Neural cell (in vitro differentiated cells): ENCODE measurements around the gene MAJIN. TPM values are rescaled to one million over a fixed set of nuclear protein-coding genes. Genes with fewer than 3 reads are reported as not detected.

Experiments used
- H2AFZ ChIP-seq: fragments of 200-600, 300-800 bp; sonication (generic), shearing (Covaris generic); 2 replicates; pipeline ENCODE4 v1.6.0; 2014; ENCODE audit warnings: low read depth, mild to moderate bottlenecking, antibody characterized with exemption, low read length, moderate library complexity
- H3F3A ChIP-seq: fragments of 200-600 bp; shearing (Covaris generic); 2 replicates; pipeline ENCODE4 v1.6.1; 2016; ENCODE audit warnings: mild to moderate bottlenecking, moderate library complexity, mixed read lengths, antibody characterized with exemption, low read length; ENCODE audit not compliant: insufficient read depth, poor library complexity, severe bottlenecking
- H3K27ac ChIP-seq: fragments of 200-600, 300-800 bp; sonication (generic), shearing (Covaris generic); 2 replicates; pipeline ENCODE4 v1.5.1; 2014; ENCODE audit warnings: mild to moderate bottlenecking, low read length, moderate library complexity
- H3K27me3 ChIP-seq: fragments of 300-800, 200-600 bp; sonication (generic), shearing (Covaris generic); 2 replicates; pipeline ENCODE4 v1.6.0; 2014; ENCODE audit warnings: mild to moderate bottlenecking, low read depth, low read length, moderate library complexity; ENCODE audit not compliant: insufficient read depth
- H3K36me3 ChIP-seq: fragments of 300-800, 200-600 bp; sonication (generic), shearing (Covaris generic); 2 replicates; pipeline ENCODE4 v1.5.1; 2014; ENCODE audit warnings: mild to moderate bottlenecking, antibody characterized with exemption, low read length, moderate library complexity; ENCODE audit not compliant: insufficient read depth
- H3K4me2 ChIP-seq: fragments of 300-800, 200-600 bp; sonication (generic), shearing (Covaris generic); 2 replicates; pipeline ENCODE4 v1.6.0; 2014; ENCODE audit warnings: mild to moderate bottlenecking, low read length
- H3K4me3 ChIP-seq: fragments of 300-800, 200-600 bp; sonication (generic), shearing (Covaris generic); 2 replicates; pipeline ENCODE4 v1.5.1; 2014; ENCODE audit warnings: mild to moderate bottlenecking, low read length, moderate library complexity
- H3K79me2 ChIP-seq: fragments of 200-600 bp; shearing (Covaris generic); replicated peaks from 2 replicates; pipeline ENCODE4 v1.6.0; 2014; ENCODE audit warnings: mild to moderate bottlenecking, low read length, moderate library complexity; ENCODE audit not compliant: insufficient read depth
- H3K9ac ChIP-seq: fragments of 300-800, 200-600 bp; sonication (generic), shearing (Covaris generic); 2 replicates; pipeline ENCODE4 v1.6.1; 2016; ENCODE audit warnings: mild to moderate bottlenecking, low read length, mixed read lengths
- H3K9me2 ChIP-seq: fragments of 200-600 bp; shearing (Covaris generic); 2 replicates; pipeline ENCODE4 v1.6.1; 2016; ENCODE audit warnings: mild to moderate bottlenecking, low read length, mixed read lengths; ENCODE audit not compliant: insufficient read depth
- H3K9me3 ChIP-seq: fragments of 200-600, 300-800 bp; sonication (generic), shearing (Covaris generic); 2 replicates; pipeline ENCODE4 v1.6.1; 2016; ENCODE audit warnings: mild to moderate bottlenecking, mixed run types, low read length, moderate library complexity, mixed read lengths
- H4K20me1 ChIP-seq: fragments of 200-600 bp; shearing (Covaris generic); 2 replicates; pipeline ENCODE4 v1.6.1; 2016; ENCODE audit warnings: mild to moderate bottlenecking, mixed run types; ENCODE audit not compliant: insufficient read depth
- EP300 ChIP-seq: fragments of 450-650 bp; conservative IDR thresholded peaks from 2 replicates; pipeline ENCODE4 v1.6.1; 2014; ENCODE audit warnings: antibody characterized with exemption, mild to moderate bottlenecking, moderate library complexity; ENCODE audit not compliant: poor library complexity, severe bottlenecking
- EZH2 ChIP-seq: fragments of 200-600, 300-800 bp; shearing (Covaris generic), sonication (generic); IDR thresholded peaks from 2 replicates; pipeline ENCODE4 v1.6.1; 2014; ENCODE audit warnings: antibody characterized with exemption, low read length, borderline replicate concordance, mild to moderate bottlenecking; ENCODE audit not compliant: insufficient read depth, poor library complexity, severe bottlenecking
- MXI1 ChIP-seq: fragments of 450-650 bp; conservative IDR thresholded peaks from 2 replicates; pipeline ENCODE4 v1.6.1; 2014; ENCODE audit warnings: antibody characterized with exemption, mild to moderate bottlenecking; ENCODE audit not compliant: poor library complexity, severe bottlenecking
- POLR2AphosphoS5 ChIP-seq: IDR thresholded peaks from 2 replicates; pipeline ENCODE4 v1.6.1; 2012
- RAD21 ChIP-seq: fragments of 450-650 bp; conservative IDR thresholded peaks from 2 replicates; pipeline ENCODE4 v1.6.1; 2014; ENCODE audit warnings: antibody characterized with exemption, mild to moderate bottlenecking, moderate library complexity
- SMC3 ChIP-seq: fragments of 450-650 bp; conservative IDR thresholded peaks from 2 replicates; pipeline ENCODE4 v1.6.1; 2014; ENCODE audit warnings: antibody characterized with exemption, mild to moderate bottlenecking, moderate library complexity; ENCODE audit not compliant: poor library complexity
- TAF1 ChIP-seq: IDR thresholded peaks from 2 replicates; pipeline ENCODE4 v1.6.1; 2012; ENCODE audit warnings: low read depth
- polyA plus RNA-seq: library from polyadenylated mRNA; depleted of rRNA; stranded (reverse); fragments of >200 nt; gene quantifications from 2 replicates; pipeline ENCODE4 v1.2.3, GENCODE V29; 2014
- TF ChIP-seq, protein P1 (sequence below): IDR thresholded peaks from 2 replicates; pipeline ENCODE4 v1.6.1; 2012; ENCODE audit warnings: borderline replicate concordance
- TF ChIP-seq, protein P2 (sequence below): fragments of 450-650 bp; IDR thresholded peaks from 2 replicates; pipeline ENCODE4 v1.5.1; 2014; ENCODE audit warnings: antibody characterized with exemption, mild to moderate bottlenecking, moderate library complexity; ENCODE audit not compliant: poor library complexity, severe bottlenecking

The MAJIN gene
- polyA plus RNA-seq, 1 donor from 2014 or later, result not detected

DNA sequence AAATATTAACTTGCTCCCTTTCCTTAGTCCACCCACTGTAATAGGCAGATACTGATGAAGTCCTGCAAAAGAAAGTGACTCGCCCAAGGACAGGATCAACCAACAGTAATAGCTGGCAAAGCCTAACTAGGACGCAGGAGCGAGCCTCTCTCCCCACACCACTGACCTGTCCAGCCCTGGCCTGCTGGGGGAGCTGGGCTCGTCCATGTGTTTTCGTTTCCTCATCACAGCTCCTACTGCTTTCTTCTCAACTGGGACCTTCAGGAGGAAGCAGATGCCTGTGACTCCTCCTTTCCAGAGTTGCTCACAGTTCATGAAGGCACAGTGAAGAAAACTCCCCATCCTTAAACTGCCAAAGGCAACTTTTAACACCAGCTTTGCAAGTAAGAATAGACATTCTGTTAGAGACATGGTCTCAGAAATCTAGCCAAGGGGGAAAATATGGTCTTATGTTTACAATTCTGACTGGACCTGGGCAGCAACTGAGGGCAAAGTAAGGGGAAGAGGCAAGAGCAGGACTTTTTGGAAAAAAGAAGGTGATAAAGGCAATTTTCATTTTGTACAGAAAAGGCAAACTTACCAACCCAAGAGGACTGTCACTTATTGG is 24.6 kb downstream of the MAJIN start:
- Histone ChIP-seq H3F3A (no peaks in the 10 kb centered on the region), H3K36me3 (no peaks in the 10 kb centered on the region), H3K27ac (no peak overlapping the region), H3K4me3 (no peak overlapping the region), H2AFZ (no peak overlapping the region), H3K4me2 (no peak overlapping the region), H3K9me2 (no peaks in the 10 kb centered on the region), H3K9me3 (no peaks in the 10 kb centered on the region), H3K79me2 (no peaks in the 10 kb centered on the region), H4K20me1 (no peaks in the 10 kb centered on the region), H3K27me3 (no peaks in the 10 kb centered on the region), H3K9ac (no peak overlapping the region)
- TF ChIP-seq, protein P1, sequence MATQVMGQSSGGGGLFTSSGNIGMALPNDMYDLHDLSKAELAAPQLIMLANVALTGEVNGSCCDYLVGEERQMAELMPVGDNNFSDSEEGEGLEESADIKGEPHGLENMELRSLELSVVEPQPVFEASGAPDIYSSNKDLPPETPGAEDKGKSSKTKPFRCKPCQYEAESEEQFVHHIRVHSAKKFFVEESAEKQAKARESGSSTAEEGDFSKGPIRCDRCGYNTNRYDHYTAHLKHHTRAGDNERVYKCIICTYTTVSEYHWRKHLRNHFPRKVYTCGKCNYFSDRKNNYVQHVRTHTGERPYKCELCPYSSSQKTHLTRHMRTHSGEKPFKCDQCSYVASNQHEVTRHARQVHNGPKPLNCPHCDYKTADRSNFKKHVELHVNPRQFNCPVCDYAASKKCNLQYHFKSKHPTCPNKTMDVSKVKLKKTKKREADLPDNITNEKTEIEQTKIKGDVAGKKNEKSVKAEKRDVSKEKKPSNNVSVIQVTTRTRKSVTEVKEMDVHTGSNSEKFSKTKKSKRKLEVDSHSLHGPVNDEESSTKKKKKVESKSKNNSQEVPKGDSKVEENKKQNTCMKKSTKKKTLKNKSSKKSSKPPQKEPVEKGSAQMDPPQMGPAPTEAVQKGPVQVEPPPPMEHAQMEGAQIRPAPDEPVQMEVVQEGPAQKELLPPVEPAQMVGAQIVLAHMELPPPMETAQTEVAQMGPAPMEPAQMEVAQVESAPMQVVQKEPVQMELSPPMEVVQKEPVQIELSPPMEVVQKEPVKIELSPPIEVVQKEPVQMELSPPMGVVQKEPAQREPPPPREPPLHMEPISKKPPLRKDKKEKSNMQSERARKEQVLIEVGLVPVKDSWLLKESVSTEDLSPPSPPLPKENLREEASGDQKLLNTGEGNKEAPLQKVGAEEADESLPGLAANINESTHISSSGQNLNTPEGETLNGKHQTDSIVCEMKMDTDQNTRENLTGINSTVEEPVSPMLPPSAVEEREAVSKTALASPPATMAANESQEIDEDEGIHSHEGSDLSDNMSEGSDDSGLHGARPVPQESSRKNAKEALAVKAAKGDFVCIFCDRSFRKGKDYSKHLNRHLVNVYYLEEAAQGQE, result no peak
- TF ChIP-seq EP300, result no peak
- TF ChIP-seq POLR2AphosphoS5, result no peak
- TF ChIP-seq MXI1, result no peak
- no peak for TF ChIP-seq SMC3
- TF ChIP-seq RAD21, result no peak
- TF ChIP-seq, protein P2, sequence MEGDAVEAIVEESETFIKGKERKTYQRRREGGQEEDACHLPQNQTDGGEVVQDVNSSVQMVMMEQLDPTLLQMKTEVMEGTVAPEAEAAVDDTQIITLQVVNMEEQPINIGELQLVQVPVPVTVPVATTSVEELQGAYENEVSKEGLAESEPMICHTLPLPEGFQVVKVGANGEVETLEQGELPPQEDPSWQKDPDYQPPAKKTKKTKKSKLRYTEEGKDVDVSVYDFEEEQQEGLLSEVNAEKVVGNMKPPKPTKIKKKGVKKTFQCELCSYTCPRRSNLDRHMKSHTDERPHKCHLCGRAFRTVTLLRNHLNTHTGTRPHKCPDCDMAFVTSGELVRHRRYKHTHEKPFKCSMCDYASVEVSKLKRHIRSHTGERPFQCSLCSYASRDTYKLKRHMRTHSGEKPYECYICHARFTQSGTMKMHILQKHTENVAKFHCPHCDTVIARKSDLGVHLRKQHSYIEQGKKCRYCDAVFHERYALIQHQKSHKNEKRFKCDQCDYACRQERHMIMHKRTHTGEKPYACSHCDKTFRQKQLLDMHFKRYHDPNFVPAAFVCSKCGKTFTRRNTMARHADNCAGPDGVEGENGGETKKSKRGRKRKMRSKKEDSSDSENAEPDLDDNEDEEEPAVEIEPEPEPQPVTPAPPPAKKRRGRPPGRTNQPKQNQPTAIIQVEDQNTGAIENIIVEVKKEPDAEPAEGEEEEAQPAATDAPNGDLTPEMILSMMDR, result no peak
- TF ChIP-seq EZH2, result no peak
- no peak for TF ChIP-seq TAF1

DNA sequence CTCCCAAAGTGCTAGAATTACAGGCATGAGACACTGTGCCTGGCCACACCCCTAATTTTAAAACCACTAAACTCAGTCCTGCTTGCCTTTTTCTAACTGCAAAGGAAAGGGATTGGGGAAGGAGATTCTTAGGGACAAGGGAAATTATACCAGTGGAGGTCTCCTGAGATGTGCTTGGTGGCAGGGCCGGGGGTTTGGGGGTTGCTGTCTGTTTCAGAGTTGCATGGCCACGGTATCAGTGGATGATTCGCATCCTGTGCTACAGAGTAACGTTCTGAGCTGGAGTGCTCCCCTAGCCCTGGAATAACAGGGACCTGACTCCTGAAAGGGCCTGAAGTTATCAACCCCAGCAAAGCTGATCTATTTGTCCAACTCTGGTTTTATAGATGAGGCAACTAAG is 35.4 kb downstream of the MAJIN start:
- Histone ChIP-seq H3K9me2 (no peaks in the 10 kb centered on the region), H3K4me2 (no peak overlapping the region), H3K4me3 (no peak overlapping the region), H3K9ac (no peak overlapping the region), H2AFZ (no peak overlapping the region), H3F3A (no peaks in the 10 kb centered on the region), H3K27me3 (no peaks in the 10 kb centered on the region), H4K20me1 (no peaks in the 10 kb centered on the region), H3K27ac (no peak overlapping the region), H3K9me3 (no peaks in the 10 kb centered on the region), H3K79me2 (no peaks in the 10 kb centered on the region), H3K36me3 (no peaks in the 10 kb centered on the region)
- TF ChIP-seq RAD21, result no peak
- TF ChIP-seq EP300, result no peak
- no peak for TF ChIP-seq POLR2AphosphoS5
- TF ChIP-seq SMC3, result no peak
- no peak for TF ChIP-seq MXI1
- no peak for TF ChIP-seq EZH2
- TF ChIP-seq TAF1, result no peak
- TF ChIP-seq, protein P1, result no peak
- TF ChIP-seq, protein P2, result no peak
